ENCODE data around the gene KCNQ1.
A peak's percentile ranks its signal among the peaks of the same experiment; 100 is the strongest.

The KCNQ1 gene

GRCh38 chr11:2460540-2461252 is 15.9 kb downstream of the KCNQ1 start:
- DNase-seq (ENCODE audit: low spot score): no peak

GRCh38 chr11:2461253-2461955 is 16.6 kb downstream of the KCNQ1 start:
- DNase-seq (ENCODE audit: low spot score): peak; percentile 3

GRCh38 chr11:2461956-2462542 is 17.2 kb downstream of the KCNQ1 start:
- DNase-seq (ENCODE audit: low spot score): peak; percentile 7

GRCh38 chr11:2462543-2462985 is 17.8 kb downstream of the KCNQ1 start:
- DNase-seq (ENCODE audit: low spot score): peak; percentile 7

DNA sequence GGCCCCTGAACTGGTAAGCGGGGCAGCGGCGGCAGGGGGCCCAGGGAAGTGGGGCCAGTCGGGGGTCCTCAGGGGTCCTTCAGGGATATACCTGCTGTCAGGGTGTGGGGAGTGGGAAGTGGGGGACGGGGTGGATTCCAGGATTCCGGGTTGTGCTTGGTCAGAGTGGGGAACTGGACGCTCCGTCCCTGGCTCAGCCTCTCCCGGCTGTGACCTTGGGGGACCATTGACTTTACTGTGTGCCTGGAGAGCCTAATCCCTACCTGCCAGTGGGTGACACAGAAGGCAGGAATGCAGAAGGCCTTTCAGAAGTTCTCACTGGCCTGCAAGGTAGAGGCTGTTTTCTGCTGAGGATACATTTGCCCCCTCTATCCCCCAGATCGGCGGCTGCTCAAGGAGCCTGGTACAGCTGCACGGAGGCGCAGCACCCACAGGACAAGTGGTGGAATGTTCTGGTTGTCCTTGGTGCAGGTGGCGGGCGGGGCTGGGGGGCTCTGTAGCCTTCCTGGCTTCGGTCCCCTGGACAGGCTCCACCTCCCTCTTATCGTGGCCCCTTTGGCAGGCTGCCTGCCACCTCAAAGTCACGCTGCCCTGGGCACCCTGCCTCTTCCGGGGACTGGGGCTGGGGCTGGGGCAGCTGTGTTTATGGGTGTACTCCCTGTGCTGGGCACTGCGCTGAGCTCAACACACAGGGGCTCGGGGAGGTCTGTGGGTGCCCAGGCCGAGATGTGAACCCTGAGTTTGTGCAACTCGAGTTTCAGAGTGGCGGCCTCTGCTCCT is 18.4 kb downstream of the KCNQ1 start:
- DNase-seq (ENCODE audit: low spot score): no peak

DNA sequence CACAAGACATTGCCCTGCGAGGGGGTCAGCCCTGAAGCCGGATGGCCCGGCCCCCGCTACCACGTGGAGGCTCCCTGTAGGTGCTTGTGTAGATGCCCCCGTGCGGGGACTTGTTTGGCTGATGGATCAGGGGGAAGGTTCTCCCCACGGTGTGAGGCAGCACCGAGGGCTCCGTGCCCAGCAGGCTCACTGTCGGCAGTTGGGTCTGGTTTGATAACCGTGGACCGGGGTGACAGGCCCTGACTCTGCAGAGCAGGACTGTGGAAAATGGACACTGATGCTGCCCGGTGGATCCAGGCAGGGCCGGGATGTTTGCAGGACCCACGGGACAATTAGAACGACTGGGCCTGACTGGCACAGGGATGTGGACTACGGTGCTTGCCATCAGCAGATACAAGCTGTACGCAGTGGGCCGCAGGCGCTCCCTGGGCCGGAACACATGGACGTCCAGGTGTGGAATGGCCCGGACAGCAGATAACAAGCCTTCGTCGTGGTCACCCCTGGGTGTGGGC is 19.0 kb downstream of the KCNQ1 start:
- DNase-seq (ENCODE audit: low spot score): peak; percentile 9

- DNase-seq (ENCODE audit: low spot score): peak; percentile 7
Observed at GRCh38 chr11:2464451-2465165, 19.8 kb downstream of the KCNQ1 start.

DNA sequence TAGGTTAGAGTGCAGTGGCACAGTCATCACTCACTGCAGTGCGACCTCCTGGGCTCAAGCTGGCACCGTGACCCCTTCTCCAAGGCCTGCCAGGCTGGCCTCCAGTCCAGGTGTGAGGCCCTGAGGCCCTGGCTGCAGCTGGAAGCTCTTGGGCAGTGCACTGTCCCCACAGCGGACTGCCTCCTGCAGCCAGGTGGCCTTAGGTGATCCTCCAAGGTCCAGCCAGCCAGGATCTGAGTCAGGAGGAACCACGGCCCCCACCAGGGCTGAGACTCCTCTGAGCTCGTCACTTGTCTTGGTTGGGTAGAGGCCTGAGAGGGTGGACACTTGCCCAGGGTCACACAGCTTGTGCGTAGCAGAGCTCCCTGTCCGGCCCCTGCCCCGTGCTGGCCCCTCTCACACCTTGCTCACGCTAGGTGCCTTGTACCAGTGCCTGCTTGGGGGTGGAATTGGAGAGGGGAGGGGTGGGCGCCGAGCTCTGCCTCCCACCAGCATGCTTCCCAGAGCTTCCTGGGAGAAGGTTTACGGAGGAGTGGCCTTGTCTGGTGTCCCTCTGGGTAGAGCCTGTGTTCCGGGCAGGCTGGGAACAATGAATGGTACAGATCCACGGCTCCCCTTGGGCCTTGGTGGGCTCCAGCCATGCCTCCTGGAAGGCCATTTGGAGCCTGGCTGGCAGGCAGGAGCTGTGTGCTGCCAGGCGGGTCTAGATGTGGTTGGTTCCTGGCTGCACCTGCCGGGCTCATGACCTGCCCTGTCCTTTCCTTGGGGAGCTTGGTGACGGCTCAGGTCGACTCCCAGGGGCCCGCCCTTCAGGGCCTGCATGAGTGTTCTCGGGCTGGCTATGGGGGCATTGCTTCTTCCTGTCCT is 20.6 kb downstream of the KCNQ1 start:
- DNase-seq (ENCODE audit: low spot score): peak; percentile 9

- DNase-seq (ENCODE audit: low spot score): peak; percentile 10
Observed at GRCh38 chr11:2466069-2466801, 21.4 kb downstream of the KCNQ1 start.

GRCh38 chr11:2466869-2467694 is 22.3 kb downstream of the KCNQ1 start:
- peak; percentile 9 for DNase-seq (ENCODE audit: low spot score)

- peak; percentile 13 for DNase-seq (ENCODE audit: low spot score)
Observed at GRCh38 chr11:2467695-2468055, 22.9 kb downstream of the KCNQ1 start.

GRCh38 chr11:2468363-2469235 is 23.8 kb downstream of the KCNQ1 start:
- DNase-seq (ENCODE audit: low spot score): peak; percentile 6

- DNase-seq (ENCODE audit: low spot score): no peak
Observed at GRCh38 chr11:2470495-2470894, 25.7 kb downstream of the KCNQ1 start.

DNA sequence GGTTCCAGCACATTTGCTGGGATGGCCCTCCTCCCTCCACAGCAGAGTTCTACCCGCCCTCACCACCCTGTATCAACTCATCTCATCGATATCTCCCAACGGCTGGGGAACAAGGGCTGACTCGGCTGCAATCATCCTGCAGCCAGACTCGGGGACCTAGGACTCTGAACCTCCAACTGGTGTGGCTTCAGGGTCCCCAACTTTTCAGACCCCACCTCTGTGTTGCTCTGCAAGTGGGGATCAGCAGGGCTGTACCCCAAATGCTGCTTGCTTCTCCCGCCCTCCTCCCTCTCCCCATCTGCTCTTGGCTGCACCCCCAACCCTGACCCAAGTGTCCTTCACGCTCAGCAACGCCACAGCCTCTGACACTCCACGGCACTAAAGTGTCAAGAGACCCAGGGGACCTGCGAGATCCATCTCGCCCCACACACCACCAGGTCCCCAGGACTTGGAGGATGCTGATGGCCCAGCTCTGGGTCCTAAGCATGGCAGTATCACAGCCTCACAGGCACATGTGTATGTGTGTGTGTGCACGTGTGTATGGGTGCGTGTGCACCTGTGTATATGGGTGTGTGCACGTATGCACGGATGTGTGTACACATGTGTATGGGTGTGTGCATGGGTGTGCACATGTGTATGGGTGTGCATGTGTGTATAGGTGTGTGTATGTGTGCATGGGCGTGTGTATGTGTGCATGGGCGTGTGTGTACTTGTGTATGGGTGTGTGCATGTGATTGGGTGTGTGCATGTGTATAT is 26.4 kb downstream of the KCNQ1 start:
- no peak for DNase-seq (ENCODE audit: low spot score)

DNA sequence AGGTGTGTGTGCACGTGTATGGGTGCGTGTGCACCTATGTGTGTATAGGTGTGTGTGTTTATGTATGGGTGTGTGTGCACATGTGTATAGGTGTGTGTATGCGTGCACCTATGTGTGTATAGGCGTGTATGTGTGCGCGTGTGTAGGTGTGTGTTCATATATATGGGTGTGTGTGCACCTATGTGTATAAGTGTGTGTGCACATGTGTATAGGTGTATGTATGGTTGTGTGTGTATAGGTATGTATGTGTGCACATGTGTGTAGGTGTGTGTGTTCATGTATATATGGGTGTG is 26.9 kb downstream of the KCNQ1 start:
- DNase-seq (ENCODE audit: low spot score): no peak

DNA sequence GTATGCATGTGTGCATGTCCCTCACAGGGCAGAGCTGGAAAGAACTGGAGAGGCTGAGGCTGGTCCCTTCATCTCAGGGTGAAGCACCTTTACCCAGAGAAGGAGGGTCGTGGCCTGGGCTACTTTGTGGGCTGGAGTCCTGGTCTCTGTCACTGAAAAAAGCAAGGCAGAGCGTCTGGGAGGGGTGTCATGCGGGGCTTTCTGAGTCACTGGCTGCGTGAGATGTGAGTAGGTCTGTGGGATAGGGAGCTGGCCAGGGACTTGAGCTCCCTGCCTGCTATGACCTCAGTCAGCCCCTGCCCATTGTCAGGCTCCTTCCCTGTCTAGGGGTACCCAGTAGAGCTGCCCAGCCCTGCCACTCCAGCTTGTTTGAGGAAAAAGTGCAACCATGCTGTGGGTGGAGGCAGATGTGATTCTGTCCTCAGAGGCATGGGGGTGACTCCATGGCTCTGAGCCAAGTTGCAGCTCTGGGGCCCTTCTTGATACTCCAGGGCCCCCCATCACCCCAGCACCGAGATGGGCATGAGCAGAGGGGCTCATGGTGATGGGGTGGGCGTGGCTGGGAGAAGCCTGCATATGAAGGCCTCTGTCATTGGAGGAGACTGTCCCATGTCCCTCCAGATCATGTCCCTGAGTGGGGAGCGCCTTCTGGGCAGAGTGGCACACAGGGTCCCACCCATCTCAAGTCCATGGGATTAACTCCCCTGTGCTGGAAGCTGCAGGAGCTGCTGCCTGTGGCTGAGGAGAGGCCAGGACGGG is 27.8 kb downstream of the KCNQ1 start:
- DNase-seq (ENCODE audit: low spot score): peak; percentile 4

Data from AG20443 (cell line).